GM20431 (cell line): ENCODE measurements around the gene ZFYVE28.

ENCODE experiments used
- in situ Hi-C: fragments of 300-500 bp; cut with MseI, MboI; formaldehyde crosslinking; loops from one replicate; pipeline ENCODE4 v1.15.0; 2020; ENCODE audit warnings: low sequenced_read_pairs; ENCODE audit not compliant: unreplicated experiment

ZFYVE28 gene

GRCh38 chr4:2432991-2433530 lies 14.6 kb upstream of the ZFYVE28 start:
- in situ Hi-C loops, result loop anchor here (25.0 kb wide), 1 partner anchor 196 kb away; the partner anchor contains the start of genes HAUS3 and POLN

- in situ Hi-C loops, result loop anchor here (25.0 kb wide), 1 partner anchor 195 kb away; the partner anchor contains the start of genes HAUS3 and POLN
Observed at GRCh38 chr4:2432004-2432403, 13.6 kb upstream of the ZFYVE28 start.

- in situ Hi-C loops, result loop anchor here (25.0 kb wide), 1 partner anchor 193 kb away; the partner anchor contains the start of genes HAUS3 and POLN
Observed at GRCh38 chr4:2429945-2430757, 11.7 kb upstream of the ZFYVE28 start.

- in situ Hi-C loops, result loop anchor here (25.0 kb wide), 1 partner anchor 191 kb away; the partner anchor contains the start of genes HAUS3 and POLN
Observed at GRCh38 chr4:2428496-2429213, 10.2 kb upstream of the ZFYVE28 start.

GRCh38 chr4:2427383-2428334 lies 9.2 kb upstream of the ZFYVE28 start:
- in situ Hi-C loops, result loop anchor here (25.0 kb wide), 1 partner anchor 190 kb away; the partner anchor contains the start of genes HAUS3 and POLN

- in situ Hi-C loops, result loop anchor here (25.0 kb wide), 1 partner anchor 189 kb away; the partner anchor contains the start of genes HAUS3 and POLN
Observed at GRCh38 chr4:2426711-2427275, 8.3 kb upstream of the ZFYVE28 start.

GRCh38 chr4:2426069-2426397 lies 7.6 kb upstream of the ZFYVE28 start:
- in situ Hi-C loops, result loop anchor here (25.0 kb wide), 1 partner anchor 189 kb away; the partner anchor contains the start of genes HAUS3 and POLN

GRCh38 chr4:2425386-2426068 lies 7.1 kb upstream of the ZFYVE28 start:
- in situ Hi-C loops, result loop anchor here (25.0 kb wide), 1 partner anchor 188 kb away; the partner anchor contains the start of genes HAUS3 and POLN

GRCh38 chr4:2424581-2424980 lies 6.1 kb upstream of the ZFYVE28 start:
- in situ Hi-C loops, result no loop called here

GRCh38 chr4:2423695-2424094 lies 5.2 kb upstream of the ZFYVE28 start:
- in situ Hi-C loops, result no loop called here

GRCh38 chr4:2423066-2423465 lies 4.6 kb upstream of the ZFYVE28 start:
- in situ Hi-C loops, result no loop called here

GRCh38 chr4:2421928-2422327 lies 3.5 kb upstream of the ZFYVE28 start:
- in situ Hi-C loops, result no loop called here

GRCh38 chr4:2419814-2420213 lies 1.4 kb upstream of the ZFYVE28 start:
- in situ Hi-C loops, result no loop called here

- in situ Hi-C loops, result no loop called here
Observed at GRCh38 chr4:2418650-2419571, 466 bp upstream of the ZFYVE28 start, which contains the start of gene CFAP99. Gene CFAP99, plus strand, starts transcription at chr4:2418955.

GRCh38 chr4:2417226-2417764 lies 1.1 kb downstream of the ZFYVE28 start:
- in situ Hi-C loops, result no loop called here

GRCh38 chr4:2416564-2417225 lies 1.8 kb downstream of the ZFYVE28 start:
- in situ Hi-C loops, result no loop called here
